Hypothalamus (tissue), 51 donors: ENCODE measurements around the gene LCE1C.

ENCODE experiments used
- DNase-seq, 51 donors: peaks; one replicate each; lab custom pipeline; 2025; lab: John Stamatoyannopoulos, UW

LCE1C gene, protein sequence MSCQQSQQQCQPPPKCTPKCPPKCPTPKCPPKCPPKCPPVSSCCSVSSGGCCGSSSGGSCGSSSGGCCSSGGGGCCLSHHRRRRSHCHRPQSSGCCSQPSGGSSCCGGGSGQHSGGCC

DNA sequence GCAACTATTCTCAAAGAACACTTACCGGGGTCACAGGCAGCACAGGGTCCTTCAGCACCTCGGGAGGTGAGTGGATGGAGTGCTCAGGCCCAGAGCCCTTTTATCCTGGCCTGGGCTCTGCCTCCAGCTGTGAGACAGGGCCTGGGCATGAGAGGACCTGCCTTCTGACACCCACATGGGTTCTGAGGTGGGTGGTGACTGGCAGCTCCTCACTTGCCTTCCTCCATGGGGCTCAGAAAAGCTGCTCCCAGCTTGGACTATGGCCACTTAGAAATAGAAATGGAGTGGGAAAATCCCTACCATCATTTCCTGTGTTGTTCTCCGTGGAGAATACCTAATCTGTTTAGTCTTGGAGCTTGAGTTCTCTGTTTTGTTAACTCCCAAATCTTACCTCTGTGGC is at the start of gene LCE1C:
LCE1C (minus strand) TSS at position 76 of the 400 bp plus-strand sequence. CDS start 1,173 bp downstream, outside the sequence.
- no peak for DNase-seq

DNA sequence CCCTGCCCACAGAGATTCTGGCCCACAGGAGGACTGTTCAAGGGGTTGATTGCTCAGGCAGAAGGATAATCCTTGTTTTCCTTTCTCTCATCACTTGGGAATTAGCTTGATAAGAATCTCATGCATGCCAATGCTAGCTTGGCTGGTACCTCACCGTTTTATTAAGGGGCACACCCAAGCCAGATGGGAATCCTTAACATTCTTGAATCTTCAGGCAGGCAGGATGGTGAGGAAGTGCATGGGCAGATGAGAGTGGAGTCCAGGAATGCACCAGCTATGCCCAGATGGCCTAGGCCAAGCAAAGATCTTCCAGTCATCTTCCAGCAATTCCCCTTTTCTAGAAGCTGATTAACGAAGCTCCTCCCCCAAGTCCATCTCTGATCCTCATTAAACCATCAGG is 49.2 kb upstream of the LCE1C start:
- no peak for DNase-seq

DNA sequence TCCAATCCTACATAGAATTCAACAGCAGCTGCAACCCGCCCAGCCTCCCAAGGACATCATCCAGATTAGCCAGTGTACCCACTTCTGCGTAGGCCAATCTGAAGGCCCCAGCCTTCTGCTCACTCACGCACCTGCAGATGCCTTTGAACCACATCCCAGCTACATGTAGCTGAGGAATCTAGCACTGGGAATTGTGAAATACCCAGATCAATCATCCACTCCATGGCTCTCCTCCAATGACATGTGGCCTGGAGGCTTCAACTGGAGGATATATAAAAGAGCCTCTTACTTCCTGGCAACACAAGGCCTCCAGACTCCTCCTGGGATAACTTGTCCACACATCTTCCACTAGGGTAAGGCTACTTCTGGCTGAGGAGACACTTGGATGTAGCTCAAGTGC is 36.1 kb upstream of the LCE1C start, which contains the start of gene LCE6A:
LCE6A (plus strand) TSS at position 301 of the 400 bp plus-strand sequence. CDS start 665 bp downstream, outside the sequence.
- no peak for DNase-seq

DNA sequence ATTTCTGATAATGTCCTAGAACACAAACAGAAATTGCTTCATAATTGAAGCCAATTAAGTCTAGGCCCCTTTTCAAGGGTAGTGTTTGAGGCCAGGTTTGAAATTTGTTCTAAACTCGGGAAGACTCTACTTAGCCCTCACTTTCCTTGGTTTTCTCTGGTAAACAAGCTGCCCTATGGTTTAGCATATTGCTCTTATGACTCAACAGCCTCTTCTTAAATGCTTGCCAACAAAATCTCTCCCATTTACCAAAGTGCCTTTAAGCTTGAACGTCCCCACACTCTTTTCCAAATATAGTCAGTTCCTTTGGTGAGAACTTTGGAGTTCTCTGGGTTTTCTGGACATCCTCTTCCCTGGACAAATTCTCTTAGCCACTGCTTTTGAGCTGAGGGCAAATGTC is 30.4 kb upstream of the LCE1C start:
- DNase-seq = no peak

DNA sequence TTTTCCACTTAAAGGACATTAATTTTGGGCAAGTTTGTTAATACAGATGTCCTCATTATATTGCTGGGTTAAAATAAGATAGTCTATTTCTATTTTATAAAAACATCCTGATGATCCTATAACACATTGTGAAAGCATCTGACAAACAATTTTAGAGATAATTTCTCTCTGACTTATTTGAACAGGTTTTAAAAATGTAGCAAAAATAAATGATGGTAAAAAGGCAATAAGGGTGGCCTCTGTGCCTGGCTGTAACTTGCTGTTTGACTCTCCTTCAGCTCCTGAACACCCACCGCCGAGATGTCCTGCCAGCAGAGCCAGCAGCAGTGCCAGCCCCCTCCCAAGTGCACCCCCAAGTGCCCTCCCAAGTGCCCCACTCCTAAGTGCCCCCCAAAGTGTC is 20.7 kb upstream of the LCE1C start, which contains the start of gene LCE1A:
LCE1A (plus strand) TSS at position 301 of the 400 bp plus-strand sequence; CDS start at position 301, 0 bp downstream.
- DNase-seq = no peak

DNA sequence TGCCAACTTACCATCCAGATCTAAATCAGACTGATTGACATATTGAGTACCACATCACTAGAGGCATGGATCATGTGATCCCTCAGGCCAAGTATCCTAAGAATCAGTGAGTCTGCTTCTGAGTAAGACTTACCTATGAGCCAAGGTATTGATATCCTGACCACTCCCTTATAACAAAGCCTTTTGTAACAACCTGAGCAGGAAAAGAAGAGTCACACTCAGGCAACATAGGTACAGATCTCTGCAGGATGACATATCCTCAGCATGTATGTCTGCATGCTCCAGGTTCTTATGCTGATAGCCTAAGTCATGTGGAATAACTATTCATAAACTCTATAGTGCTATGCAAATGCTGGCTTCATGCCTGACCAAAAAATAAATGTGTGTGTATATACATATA is 18.5 kb upstream of the LCE1C start:
- DNase-seq = no peak

DNA sequence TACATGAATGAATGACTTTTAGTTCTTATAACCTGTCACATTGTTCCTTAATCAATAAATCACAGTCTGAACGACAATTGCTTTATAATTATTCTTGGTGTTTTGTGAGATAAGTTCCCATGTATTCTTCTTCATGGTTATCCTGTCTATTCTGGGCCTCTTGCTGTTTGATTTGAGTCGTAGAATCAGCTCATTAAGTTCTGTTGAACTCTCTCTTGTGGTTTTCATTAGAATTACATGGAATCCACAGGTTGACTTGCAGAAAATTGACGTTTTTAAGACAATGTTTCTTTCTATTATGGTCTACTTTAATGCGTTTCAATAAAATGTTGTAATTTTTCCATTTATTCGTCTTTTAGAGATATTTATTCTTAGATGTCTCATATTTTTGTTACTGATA is 16.8 kb upstream of the LCE1C start:
- no peak for DNase-seq

DNA sequence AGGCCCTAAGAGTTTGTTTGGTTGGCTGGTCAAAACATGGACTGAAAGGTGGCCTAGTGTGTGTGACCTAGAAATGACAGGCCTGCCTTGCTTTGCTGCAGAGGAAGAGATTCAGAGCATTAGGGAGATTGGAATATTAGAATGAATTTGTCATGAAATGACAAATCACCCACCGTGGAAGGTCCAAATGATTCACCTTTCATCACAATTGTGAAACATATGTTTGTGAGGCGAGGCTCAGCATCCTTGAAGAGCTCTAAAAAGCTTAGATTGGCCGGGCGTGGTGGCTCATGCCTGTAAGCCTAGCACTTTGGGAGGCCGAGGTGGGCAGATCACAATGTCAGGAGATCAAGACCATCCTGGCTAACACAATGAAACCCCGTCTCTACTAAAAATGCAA is 10.9 kb upstream of the LCE1C start:
- DNase-seq = no peak

DNA sequence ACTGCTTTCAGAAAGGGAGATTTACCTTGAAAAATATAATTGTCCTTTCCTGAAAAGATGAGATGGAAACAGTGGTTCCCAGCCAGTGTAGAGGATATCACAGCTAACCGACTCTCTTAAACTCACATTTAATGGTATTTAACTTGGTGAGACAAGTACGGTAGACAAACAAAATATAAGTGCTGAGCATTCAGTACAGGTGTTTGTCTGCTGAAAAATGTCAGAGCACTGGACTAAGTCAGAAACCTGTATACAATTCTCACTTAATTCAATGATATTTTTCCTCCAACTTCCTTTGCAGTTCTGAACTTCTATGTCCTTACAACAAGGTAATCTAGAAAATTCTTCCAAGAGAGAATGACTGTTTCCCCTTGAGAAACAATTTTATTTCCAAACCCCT is 5.2 kb upstream of the LCE1C start, which contains the start of gene LCE1B:
LCE1B (plus strand) TSS at position 301 of the 400 bp plus-strand sequence. CDS start 476 bp downstream, outside the sequence.
- no peak for DNase-seq

DNA sequence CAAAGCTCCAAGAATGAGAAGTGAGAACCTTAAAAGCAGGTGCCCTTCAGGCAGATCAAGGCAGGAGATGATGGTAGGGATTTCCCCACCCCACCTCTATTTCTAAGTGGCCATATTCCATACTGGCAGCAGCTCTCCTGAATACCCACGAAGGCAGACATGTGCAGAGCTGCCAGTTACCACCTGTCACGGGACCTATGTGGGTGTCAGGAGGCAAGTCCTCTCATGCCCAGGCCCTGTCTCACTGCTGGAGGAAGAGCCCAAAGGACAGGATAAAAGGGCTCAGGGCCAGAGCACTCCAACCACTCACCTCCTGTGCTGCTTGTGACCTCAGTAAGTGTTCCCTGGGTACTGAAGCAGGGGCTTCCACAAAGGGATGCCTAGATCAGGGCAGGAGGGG is 4.6 kb upstream of the LCE1C start:
- no peak for DNase-seq

DNA sequence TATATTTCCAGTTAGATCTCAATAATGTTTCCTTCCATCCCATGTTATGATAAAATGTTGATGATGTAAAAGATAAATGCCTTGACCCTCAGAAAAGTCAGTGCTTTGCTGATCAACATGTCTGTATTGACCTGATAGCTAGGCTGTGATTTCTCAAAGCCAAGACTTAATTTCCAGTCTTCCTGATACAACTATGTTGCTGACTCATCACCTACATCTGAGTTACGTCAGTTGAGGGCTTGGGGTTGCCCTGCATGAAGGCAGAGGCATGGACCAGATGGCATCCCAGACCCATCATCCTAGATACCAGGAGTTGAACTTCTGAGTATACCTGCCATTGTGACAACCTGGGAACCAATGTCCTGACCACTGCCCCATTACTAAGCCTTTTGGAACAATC is 5.1 kb downstream of the LCE1C start:
- no peak for DNase-seq

DNA sequence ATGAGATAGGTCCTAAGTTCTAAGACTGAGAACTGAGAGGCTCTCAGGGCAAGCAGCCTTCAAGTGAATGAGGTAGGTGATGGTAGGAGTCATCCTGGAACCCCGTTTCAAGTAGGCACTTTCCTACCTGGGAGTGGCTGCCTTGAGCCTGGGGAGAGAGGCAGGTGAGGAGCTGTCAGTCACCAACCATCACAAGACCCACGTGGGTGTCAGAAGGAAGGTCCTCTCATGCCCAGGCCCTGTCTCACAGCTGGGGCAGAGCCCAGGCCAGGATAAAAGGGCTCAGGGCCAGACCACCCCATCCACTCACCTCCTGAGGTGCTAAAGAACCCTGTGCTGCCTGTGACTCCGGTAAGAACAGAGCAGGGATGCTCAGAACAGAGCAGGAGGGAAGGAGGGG is 10.0 kb downstream of the LCE1C start, which contains the start of gene LCE1D:
LCE1D (plus strand) TSS at position 301 of the 400 bp plus-strand sequence. CDS start 1,074 bp downstream, outside the sequence.
- no peak for DNase-seq

DNA sequence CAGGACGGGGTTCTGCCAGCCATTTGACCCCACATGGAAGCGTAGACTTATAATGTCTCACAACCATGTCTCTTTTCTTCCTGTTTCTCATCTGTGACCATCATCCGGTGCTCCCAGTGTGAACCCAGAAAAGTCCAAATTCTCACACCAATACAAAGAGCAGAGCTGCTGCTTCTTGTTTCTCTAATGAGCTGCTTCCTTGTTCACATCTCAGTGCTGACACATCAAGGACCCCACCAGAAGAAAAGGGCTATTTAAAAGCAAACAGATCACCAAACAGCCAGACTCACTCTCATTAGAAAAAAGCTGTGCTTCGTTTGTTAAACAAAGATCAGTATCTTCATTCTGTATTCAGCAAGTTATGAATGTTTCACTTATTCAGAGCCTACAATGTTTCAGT is 10.8 kb downstream of the LCE1C start:
- DNase-seq = no peak

DNA sequence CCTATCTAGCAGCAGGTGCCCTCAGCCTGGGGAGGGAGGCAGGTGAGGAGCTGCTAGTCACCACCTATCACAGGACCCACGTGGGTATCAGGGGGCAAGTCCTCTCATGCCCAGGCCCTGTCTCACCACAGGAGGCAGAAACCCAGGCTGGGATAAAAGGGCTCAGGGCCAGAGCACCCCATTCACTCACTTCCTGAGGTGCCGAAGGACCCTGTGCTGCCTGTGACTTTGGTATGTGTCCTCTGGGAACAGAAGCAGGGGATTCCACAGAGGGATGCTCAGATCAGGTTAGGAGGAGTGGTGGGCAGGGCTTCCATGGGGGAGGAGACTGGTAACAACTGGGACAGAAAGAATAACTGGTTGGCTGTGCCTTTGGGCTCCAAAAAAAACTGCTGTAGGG is 20.4 kb downstream of the LCE1C start, which contains the start of gene LCE1E:
LCE1E (plus strand) TSS at position 181 of the 400 bp plus-strand sequence. CDS start 1,043 bp downstream, outside the sequence.
- no peak for DNase-seq

DNA sequence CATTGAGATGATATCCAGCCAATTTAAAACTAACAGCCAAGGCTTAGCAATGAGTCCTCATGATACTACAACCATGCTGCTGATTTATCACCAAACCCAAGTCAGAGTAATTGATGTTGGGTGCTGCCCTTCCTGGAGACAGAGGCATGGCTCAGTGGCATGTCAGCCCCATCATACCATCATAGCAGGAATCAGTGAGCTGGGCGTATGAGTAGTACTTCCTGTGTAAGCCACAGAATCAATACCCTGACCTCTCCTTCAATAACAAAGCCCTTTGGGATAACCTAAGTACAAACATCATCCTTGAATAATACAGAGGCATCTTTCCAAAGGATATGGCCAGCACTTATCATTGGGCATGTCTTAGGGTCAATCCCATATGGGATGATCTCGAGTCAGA is 23.4 kb downstream of the LCE1C start:
- no peak for DNase-seq

DNA sequence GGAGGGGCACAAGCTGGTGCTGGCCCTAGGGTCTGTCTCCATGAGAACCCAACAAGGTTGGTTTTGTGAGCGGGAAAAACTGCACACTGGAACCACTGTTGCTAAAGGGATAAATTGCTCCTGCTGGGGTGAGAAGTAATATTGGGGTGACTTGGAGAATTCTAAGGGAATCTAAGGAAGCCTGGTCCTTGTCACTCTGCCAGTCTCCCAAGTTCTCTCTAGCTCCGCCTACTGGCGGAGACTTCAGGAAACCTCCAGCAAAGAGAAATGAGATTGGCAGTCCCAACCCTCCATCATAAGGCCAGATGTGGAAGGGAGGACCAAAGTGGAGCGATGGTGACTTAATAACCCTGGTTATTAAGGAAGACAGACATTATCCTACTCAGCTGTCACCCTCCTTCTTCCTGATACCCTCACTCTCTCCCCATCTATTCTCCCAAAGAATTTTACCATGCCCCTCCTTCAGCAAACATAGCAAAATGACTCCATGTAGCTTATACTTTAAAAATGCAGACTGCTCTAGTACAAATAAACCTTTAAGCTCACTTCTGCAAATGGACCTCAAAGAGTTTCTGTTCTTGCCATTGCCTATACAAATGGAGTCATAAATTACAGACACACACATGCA is 28.8 kb downstream of the LCE1C start:
- no peak for DNase-seq

DNA sequence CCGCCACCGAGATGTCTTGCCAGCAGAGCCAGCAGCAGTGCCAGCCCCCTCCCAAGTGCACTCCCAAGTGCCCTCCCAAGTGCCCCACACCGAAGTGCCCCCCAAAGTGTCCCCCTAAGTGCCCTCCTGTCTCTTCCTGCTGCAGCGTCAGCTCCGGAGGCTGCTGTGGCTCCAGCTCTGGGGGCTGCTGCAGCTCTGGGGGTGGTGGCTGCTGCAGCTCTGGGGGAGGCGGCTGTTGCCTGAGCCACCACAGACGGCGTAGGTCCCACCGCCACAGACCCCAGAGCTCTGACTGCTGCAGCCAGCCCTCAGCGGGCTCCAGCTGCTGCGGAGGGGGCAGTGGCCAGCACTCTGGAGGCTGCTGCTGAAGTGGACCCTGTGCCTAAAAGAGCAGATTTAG is 30.1 kb downstream of the LCE1C start:
- no peak for DNase-seq

DNA sequence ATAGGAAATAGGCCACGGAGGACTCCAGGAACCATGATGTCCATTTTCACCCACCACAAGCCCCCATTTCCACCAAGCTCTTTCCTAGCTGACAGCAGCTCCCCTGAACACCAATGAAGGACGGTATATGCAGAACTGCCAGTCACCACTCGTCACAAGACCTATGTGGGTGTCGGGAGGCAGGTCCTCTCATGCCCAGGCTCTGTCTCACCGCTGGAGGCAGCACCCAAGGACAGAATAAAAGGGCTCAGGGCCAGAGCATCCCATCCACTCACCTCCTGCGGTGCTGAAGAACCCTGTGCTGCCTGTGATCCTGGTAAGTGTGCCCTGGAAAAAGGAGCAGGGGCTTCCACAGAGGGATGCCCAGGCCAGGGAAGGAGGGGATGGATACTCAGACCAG is 31.6 kb downstream of the LCE1C start, which contains the start of gene LCE1F:
LCE1F (plus strand) TSS at position 266 of the 400 bp plus-strand sequence. CDS start 1,232 bp downstream, outside the sequence.
- no peak for DNase-seq

DNA sequence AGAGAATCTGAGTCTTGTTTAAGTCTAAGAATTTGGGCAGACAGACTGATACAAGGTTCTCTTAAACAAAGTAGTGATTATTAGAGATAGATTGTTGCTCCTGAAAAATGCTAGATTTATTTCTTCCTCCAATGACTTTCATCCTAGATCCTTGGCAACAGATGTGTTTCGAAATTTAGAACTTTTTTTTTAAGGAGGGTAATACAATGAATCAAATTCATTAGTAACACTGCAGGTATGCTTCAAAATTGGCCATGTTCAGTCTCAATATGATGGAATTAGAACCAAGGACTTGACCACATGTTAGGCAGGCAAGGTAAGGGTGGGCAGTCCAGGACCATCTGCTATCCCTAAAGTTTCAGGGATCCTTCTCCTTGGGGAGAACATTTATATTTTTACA is 36.0 kb downstream of the LCE1C start:
- no peak for DNase-seq

DNA sequence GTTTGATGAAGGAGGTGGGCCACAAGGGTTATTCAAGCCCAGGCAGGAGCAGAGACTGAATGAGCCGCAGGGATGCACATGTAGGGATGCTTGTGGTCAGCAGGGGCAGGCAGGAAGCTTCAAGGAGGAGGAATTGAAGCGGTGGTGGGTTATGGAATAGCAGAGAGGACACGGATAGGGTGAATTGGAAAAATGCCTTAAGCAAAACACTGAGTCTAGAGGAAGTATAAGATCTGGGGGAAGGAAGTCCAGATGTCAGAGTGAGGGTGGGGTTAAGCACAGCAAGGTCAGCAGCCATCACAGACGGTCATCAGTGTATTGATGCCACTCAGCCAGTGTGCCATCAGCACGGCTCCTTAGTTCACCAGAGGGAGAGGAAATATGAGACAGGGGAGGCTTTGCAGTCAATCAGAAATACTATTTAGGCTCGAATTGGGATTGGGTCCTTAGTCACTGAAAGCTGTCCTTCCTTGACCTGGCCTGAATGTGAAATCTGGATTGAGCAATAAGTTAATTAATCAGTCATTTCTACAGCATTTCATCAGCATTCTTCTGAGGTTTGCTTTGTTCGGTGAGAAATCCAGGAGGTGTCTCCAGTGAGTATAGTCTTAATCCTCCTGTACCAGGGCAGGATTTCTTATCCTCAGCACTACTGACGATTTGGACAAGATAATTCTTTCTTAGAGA is 37.5 kb downstream of the LCE1C start:
- no peak for DNase-seq

DNA sequence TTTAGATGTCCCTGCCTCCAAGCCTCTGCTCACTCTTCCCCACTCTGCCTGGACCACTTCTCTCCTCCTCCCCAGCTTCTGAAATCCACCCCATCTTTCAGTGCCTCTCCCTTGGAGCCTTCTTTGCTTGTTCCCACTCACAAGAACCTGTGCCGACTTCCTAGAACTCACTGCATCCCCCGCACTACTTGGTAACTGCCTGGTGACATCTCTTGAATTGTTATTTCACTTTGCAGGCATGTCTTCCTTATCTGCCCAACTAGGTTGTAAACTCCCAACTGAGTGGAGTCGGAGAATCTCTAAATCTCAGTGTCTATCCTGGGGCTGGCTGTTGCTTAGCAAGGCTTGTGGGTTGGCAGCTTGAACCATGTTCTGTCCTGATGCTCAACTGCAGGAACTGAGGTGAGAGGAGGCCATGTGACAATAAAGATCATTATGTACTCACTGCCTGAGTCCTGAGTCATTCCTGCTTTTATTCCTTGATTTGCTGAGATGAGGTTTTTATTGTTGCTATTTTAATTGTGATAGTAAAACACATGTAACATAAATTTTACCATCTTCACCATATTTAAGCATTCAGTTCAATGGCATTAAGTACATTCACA is 44.7 kb downstream of the LCE1C start:
- DNase-seq = peak in 2 of 51 donors; percentile 15 to 57
